GM10248 (cell line): ENCODE data around the gene TNIP1.

Experiments used
- CTCF ChIA-PET: fragments of 300-600 bp; sonication (Branson Sonifier 250); formaldehyde crosslinking; extraction: SDS; loops from one replicate; lab custom pipeline; 2021; ENCODE audit warnings: antibody characterized with exemption; lab: Yijun Ruan, JAX
- POLR2A ChIA-PET: fragments of 350-650 bp; sonication (Branson Sonifier 250); formaldehyde crosslinking; extraction: SDS; loops from one replicate; lab custom pipeline; 2020; ENCODE audit warnings: antibody characterized with exemption; lab: Yijun Ruan, JAX
- DNase-seq: peaks from one replicate; pipeline ENCODE4 v3.0.0; 2012; ENCODE audit errors: extremely low spot score
- TF ChIP-seq, protein P1 (sequence below): IDR thresholded peaks from 2 replicates; pipeline ENCODE4 v1.5.1; 2012; ENCODE audit warnings: mild to moderate bottlenecking, low read depth; ENCODE audit errors: extremely low read depth, missing control alignments, control extremely low read depth

TNIP1 gene

GRCh38 chr5:151029179-151030055, 51.4 kb downstream of the TNIP1 start:
- CTCF ChIA-PET = interaction anchor here (1.4 to 13.6 kb wide), 2 partner anchors 10 to 21 kb away, joined by 5 to 108 read pairs; no protein-coding TSS in a partner anchor
- POLR2A ChIA-PET = interaction anchor here (0.6 kb wide), 1 partner anchor 95 kb away, joined by 3 read pairs; no protein-coding TSS in a partner anchor
- DNase-seq = no peak
- TF ChIP-seq, protein P1, sequence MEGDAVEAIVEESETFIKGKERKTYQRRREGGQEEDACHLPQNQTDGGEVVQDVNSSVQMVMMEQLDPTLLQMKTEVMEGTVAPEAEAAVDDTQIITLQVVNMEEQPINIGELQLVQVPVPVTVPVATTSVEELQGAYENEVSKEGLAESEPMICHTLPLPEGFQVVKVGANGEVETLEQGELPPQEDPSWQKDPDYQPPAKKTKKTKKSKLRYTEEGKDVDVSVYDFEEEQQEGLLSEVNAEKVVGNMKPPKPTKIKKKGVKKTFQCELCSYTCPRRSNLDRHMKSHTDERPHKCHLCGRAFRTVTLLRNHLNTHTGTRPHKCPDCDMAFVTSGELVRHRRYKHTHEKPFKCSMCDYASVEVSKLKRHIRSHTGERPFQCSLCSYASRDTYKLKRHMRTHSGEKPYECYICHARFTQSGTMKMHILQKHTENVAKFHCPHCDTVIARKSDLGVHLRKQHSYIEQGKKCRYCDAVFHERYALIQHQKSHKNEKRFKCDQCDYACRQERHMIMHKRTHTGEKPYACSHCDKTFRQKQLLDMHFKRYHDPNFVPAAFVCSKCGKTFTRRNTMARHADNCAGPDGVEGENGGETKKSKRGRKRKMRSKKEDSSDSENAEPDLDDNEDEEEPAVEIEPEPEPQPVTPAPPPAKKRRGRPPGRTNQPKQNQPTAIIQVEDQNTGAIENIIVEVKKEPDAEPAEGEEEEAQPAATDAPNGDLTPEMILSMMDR = no peak

- DNase-seq = no peak
- ChIA-PET CTCF (no interaction called here), POLR2A (no interaction called here)
- TF ChIP-seq, protein P1 = no peak
Measured at GRCh38 chr5:151028717-151029116, 52.1 kb downstream of the TNIP1 start.

GRCh38 chr5:151027961-151028479, 52.8 kb downstream of the TNIP1 start:
- CTCF ChIA-PET = interaction anchor here (1.4 kb wide), 1 partner anchor 137 kb away, joined by 3 read pairs; no protein-coding TSS in a partner anchor
- DNase-seq = no peak
- POLR2A ChIA-PET = no interaction called here
- TF ChIP-seq, protein P1 = no peak

DNA sequence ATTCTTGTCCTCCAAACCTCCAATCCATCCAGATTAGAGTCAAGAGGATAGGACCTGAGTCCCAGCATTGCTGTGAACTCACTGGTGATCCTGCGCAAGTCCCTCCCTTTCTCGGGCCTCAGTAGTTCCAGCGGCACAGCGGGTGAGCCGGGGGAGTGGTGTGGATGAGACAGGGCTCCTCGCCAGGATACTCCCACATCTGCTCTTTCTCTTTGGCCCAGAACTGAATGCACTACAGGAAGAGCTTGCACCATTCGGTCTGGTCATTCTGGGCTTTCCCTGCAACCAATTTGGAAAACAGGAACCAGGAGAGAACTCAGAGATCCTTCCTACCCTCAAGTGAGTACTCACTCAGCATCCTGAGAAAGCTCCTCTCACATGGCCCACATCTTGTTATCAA, 54.2 kb downstream of the TNIP1 start:
- TF ChIP-seq, protein P1 = no peak
- no peak for DNase-seq
- ChIA-PET CTCF (interaction anchor here (0.9 to 1.4 kb wide), 2 partner anchors 99 to 138 kb away, joined by 3 to 4 read pairs; no protein-coding TSS in a partner anchor), POLR2A (no interaction called here)

- DNase-seq = no peak
- POLR2A ChIA-PET = no interaction called here
- CTCF ChIA-PET = interaction anchor here (1.2 to 1.4 kb wide), 4 partner anchors 10 to 139 kb away, joined by 3 to 5 read pairs (median 4); no protein-coding TSS in a partner anchor
- TF ChIP-seq, protein P1 = no peak
Measured at GRCh38 chr5:151026088-151026487, 54.7 kb downstream of the TNIP1 start.

DNA sequence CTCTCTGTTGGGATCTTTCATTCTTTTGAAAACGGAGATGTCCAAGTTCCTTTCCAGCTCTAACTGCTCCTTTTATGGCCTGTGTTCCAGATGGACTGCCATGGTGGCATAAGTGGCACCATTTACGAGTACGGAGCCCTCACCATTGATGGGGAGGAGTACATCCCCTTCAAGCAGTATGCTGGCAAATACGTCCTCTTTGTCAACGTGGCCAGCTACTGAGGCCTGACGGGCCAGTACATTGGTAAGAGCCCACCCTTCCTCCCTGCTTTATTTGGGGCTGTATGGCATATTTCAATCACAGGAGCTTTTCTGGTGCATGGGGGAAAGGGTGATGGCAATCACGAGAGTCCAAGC, 55.6 kb downstream of the TNIP1 start:
- TF ChIP-seq, protein P1 = no peak
- DNase-seq = no peak
- ChIA-PET POLR2A (no interaction called here), CTCF (interaction anchor here (1.2 to 1.4 kb wide), 4 partner anchors 9 to 140 kb away, joined by 3 to 5 read pairs (median 4); no protein-coding TSS in a partner anchor)
